ENCODE data around the gene ALG11. TPM values are rescaled to one million over a fixed set of nuclear protein-coding genes. Genes with fewer than 3 reads are reported as not detected.

The ALG11 gene
- total RNA-seq, 1 experiment from 2014 or later = 22.6 TPM

DNA sequence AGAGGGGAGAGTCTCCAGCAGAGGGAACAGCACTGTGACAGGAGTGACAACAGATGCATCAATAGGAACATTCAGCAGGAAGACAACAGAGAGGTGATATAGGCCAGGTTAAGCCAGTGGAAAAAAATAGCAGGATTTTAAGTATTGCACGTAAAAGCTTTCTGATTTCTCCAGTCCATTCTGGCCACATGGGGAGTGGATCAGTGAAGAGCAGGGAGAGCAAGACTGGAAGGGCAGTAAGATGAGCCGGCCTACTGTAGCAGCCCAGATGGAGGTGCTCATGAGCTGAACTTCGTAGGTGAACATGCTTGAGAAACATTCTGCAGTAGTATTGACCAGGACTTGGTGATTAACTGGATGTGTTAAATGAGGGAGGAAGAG, 14.0 kb downstream of the ALG11 start (continued):
- TF ChIP-seq, protein P1, sequence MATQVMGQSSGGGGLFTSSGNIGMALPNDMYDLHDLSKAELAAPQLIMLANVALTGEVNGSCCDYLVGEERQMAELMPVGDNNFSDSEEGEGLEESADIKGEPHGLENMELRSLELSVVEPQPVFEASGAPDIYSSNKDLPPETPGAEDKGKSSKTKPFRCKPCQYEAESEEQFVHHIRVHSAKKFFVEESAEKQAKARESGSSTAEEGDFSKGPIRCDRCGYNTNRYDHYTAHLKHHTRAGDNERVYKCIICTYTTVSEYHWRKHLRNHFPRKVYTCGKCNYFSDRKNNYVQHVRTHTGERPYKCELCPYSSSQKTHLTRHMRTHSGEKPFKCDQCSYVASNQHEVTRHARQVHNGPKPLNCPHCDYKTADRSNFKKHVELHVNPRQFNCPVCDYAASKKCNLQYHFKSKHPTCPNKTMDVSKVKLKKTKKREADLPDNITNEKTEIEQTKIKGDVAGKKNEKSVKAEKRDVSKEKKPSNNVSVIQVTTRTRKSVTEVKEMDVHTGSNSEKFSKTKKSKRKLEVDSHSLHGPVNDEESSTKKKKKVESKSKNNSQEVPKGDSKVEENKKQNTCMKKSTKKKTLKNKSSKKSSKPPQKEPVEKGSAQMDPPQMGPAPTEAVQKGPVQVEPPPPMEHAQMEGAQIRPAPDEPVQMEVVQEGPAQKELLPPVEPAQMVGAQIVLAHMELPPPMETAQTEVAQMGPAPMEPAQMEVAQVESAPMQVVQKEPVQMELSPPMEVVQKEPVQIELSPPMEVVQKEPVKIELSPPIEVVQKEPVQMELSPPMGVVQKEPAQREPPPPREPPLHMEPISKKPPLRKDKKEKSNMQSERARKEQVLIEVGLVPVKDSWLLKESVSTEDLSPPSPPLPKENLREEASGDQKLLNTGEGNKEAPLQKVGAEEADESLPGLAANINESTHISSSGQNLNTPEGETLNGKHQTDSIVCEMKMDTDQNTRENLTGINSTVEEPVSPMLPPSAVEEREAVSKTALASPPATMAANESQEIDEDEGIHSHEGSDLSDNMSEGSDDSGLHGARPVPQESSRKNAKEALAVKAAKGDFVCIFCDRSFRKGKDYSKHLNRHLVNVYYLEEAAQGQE (IDR thresholded peaks at IDR 0.05; ENCODE audit: low read depth) = no peak
- no peak for TF ChIP-seq CEBPB (IDR thresholded peaks at IDR 0.05; ENCODE audit: low read depth)
- no peak for TF ChIP-seq TCF7L2 (IDR thresholded peaks at IDR 0.05; ENCODE audit: borderline replicate concordance, extremely low read depth, insufficient read depth, insufficient read length)
- TF ChIP-seq CBX3 (IDR thresholded peaks at IDR 0.05; ENCODE audit: low read depth) = no peak
- no peak for TF ChIP-seq YY1 (IDR thresholded peaks at IDR 0.05; ENCODE audit: extremely low read depth, insufficient replicate concordance, low read depth, low read length)
- TF ChIP-seq EZH2phosphoT487 (IDR thresholded peaks at IDR 0.05; ENCODE audit: borderline replicate concordance) = no peak
- no peak for TF ChIP-seq FOSL1 (IDR thresholded peaks at IDR 0.05; ENCODE audit: low read depth)
- TF ChIP-seq EGR1 (IDR thresholded peaks at IDR 0.05; ENCODE audit: low read depth) = no peak

DNA sequence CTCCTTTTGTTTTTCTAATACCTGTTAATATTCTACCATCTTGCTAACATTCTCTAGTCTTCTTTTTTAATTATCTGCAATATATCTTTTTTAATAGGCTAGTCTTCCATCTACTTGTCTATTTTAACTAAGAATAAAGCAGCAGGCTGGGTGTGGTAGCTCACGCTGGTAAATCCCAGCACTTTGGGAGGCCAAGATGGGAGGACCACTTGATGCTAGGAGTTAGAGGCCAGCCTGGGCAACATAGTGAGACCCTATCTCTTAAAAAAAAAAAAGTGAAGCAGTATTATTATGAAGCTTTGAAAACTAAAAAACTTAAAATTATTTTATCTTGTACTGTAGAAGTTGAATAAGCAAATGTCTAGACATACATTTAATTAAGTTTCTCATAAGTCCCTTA, 15.6 kb downstream of the ALG11 start:
- RAD21 ChIA-PET (ENCODE audit: low non-redundant PET in 1 of 2, low total read pairs in 2 of 2, uncharacterized antibody in 2 of 2, unreplicated experiment in 2 of 2) = no interaction called here
- no TSS peak for BruUV-seq (replicated peaks)
- H3K27me3 ChIP-seq (ENCODE audit: insufficient read depth, low read length) = no peaks in the 10 kb centered on the region
- H3K79me2 ChIP-seq (ENCODE audit: insufficient read depth, low read length) = peaks cover 7% of the 10 kb centered on the region; the same call in 1 of the 2 replicates
- no peaks in the 10 kb centered on the region for H4K20me1 ChIP-seq (ENCODE audit: insufficient read depth)
- no peak for ATAC-seq
- CTCF ChIA-PET = no interaction called here
- no peak overlapping the region for H3K4me3 ChIP-seq (replicated peaks in 1 of 2; ENCODE audit: low read depth in 1 of 2, low read length in 2 of 2)
- H3K4me2 ChIP-seq (ENCODE audit: low read length) = no peak overlapping the region
- no peaks in the 10 kb centered on the region for H3K4me1 ChIP-seq (ENCODE audit: control insufficient read depth in 1 of 2, insufficient read depth in 2 of 2, low read length in 2 of 2)
- no peak for DNase-seq (ENCODE audit: low read depth, low spot score)
- peaks cover 12 to 15% of the 10 kb centered on the region in 2 experiments; a peak in 3 of 4 replicates for H3K36me3 ChIP-seq (ENCODE audit: control insufficient read depth in 1 of 2, insufficient read depth in 2 of 2, low read length in 2 of 2)
- no peak overlapping the region for H3K27ac ChIP-seq (ENCODE audit: low read depth, low read length)
- TF ChIP-seq CBX3 (IDR thresholded peaks at IDR 0.05; ENCODE audit: low read depth) (no peak), EZH2phosphoT487 (IDR thresholded peaks at IDR 0.05; ENCODE audit: borderline replicate concordance) (no peak), POLR2AphosphoS5 (IDR thresholded peaks at IDR 0.05; ENCODE audit: low read depth, low read length) (no peak), ZNF274 (IDR thresholded peaks at IDR 0.05; ENCODE audit: low read depth, low read length) (no peak), CEBPB (IDR thresholded peaks at IDR 0.05; ENCODE audit: low read depth) (no peak), YY1 (IDR thresholded peaks at IDR 0.05; ENCODE audit: extremely low read depth, insufficient replicate concordance, low read depth, low read length) (no peak), SP1 (IDR thresholded peaks at IDR 0.05; ENCODE audit: low read depth) (no peak)
- TF ChIP-seq, protein P1 (IDR thresholded peaks at IDR 0.05; ENCODE audit: low read depth) = no peak
- TF ChIP-seq, protein P2, sequence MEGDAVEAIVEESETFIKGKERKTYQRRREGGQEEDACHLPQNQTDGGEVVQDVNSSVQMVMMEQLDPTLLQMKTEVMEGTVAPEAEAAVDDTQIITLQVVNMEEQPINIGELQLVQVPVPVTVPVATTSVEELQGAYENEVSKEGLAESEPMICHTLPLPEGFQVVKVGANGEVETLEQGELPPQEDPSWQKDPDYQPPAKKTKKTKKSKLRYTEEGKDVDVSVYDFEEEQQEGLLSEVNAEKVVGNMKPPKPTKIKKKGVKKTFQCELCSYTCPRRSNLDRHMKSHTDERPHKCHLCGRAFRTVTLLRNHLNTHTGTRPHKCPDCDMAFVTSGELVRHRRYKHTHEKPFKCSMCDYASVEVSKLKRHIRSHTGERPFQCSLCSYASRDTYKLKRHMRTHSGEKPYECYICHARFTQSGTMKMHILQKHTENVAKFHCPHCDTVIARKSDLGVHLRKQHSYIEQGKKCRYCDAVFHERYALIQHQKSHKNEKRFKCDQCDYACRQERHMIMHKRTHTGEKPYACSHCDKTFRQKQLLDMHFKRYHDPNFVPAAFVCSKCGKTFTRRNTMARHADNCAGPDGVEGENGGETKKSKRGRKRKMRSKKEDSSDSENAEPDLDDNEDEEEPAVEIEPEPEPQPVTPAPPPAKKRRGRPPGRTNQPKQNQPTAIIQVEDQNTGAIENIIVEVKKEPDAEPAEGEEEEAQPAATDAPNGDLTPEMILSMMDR (IDR thresholded peaks at IDR 0.05 in 2 of 3, conservative IDR thresholded peaks at IDR 0.05 in 1 of 3; ENCODE audit: borderline replicate concordance in 1 of 3, insufficient read depth in 1 of 3, low read depth in 2 of 3, low read length in 2 of 3) = no peak
- no peaks in the 10 kb centered on the region for H3K9me3 ChIP-seq (ENCODE audit: control insufficient read depth in 1 of 2, insufficient read depth in 1 of 2, low read depth in 1 of 2, low read length in 2 of 2)
- no peak overlapping the region for H2AFZ ChIP-seq (ENCODE audit: low read depth, low read length, poor library complexity, severe bottlenecking)
- H3K9ac ChIP-seq (ENCODE audit: low read length) = no peak overlapping the region
- intact Hi-C loops (cut with micrococcal nuclease) = no loop called here
- POLR2A ChIA-PET = no interaction called here
- H3K9me2 ChIP-seq (ENCODE audit: insufficient read depth) = no peaks in the 10 kb centered on the region

All from HCT116 (cell line).